GM18867 (cell line): ENCODE data around the gene CMTR1.
"Not testable (repeated sequence)": the region's sequence is repeated elsewhere in the genome, so short reads cannot be mapped to it uniquely, and the experiment has no call there.

ENCODE experiments used
- ATAC-seq: cut with Tn5 transposase; IDR thresholded peaks from one replicate; pipeline ENCODE4 v1.9.1; 2021; ENCODE audit warnings: mild to moderate bottlenecking, moderate library complexity; ENCODE audit not compliant: unreplicated experiment

The CMTR1 gene

GRCh38 chr6:37432916-37433656 lies at the start of gene CMTR1:
Gene CMTR1 (plus strand): TSS chr6:37433221. CDS start chr6:37435630, 2,409 bp downstream.
- peak; percentile 91 for ATAC-seq

GRCh38 chr6:37388578-37388977 lies 44.4 kb upstream of the CMTR1 start:
- no peak for ATAC-seq

GRCh38 chr6:37389857-37390256 lies 43.2 kb upstream of the CMTR1 start:
- ATAC-seq, result no peak

GRCh38 chr6:37391120-37391519 lies 41.9 kb upstream of the CMTR1 start:
- ATAC-seq, result no peak

GRCh38 chr6:37392821-37393220 lies 40.2 kb upstream of the CMTR1 start:
- ATAC-seq, result no peak

- no peak for ATAC-seq
Measured at GRCh38 chr6:37393381-37393929, 39.6 kb upstream of the CMTR1 start.

- no peak for ATAC-seq
Measured at GRCh38 chr6:37396571-37397180, 36.3 kb upstream of the CMTR1 start.

- ATAC-seq, result no peak
Measured at GRCh38 chr6:37399131-37399530, 33.9 kb upstream of the CMTR1 start.

- ATAC-seq, result no peak
Measured at GRCh38 chr6:37399795-37400490, 33.1 kb upstream of the CMTR1 start.

- not testable (repeated sequence) for ATAC-seq
Measured at GRCh38 chr6:37401658-37402057, 31.4 kb upstream of the CMTR1 start.

- no peak for ATAC-seq
Measured at GRCh38 chr6:37406726-37407341, 26.2 kb upstream of the CMTR1 start.

GRCh38 chr6:37407948-37408347 lies 25.1 kb upstream of the CMTR1 start:
- no peak for ATAC-seq

- no peak for ATAC-seq
Measured at GRCh38 chr6:37409501-37409900, 23.5 kb upstream of the CMTR1 start.

GRCh38 chr6:37417393-37417792 lies 15.6 kb upstream of the CMTR1 start:
- ATAC-seq, result no peak

GRCh38 chr6:37418722-37419121 lies 14.3 kb upstream of the CMTR1 start:
- no peak for ATAC-seq

- ATAC-seq, result no peak
Measured at GRCh38 chr6:37426058-37426944, 6.7 kb upstream of the CMTR1 start.

GRCh38 chr6:37426945-37427510 lies 6.0 kb upstream of the CMTR1 start:
- no peak for ATAC-seq

- no peak for ATAC-seq
Measured at GRCh38 chr6:37429352-37429750, 3.7 kb upstream of the CMTR1 start.

GRCh38 chr6:37432590-37432915 lies 468 bp upstream of the CMTR1 start:
- ATAC-seq, result no peak

GRCh38 chr6:37433657-37434271 lies 743 bp downstream of the CMTR1 start:
- peak; percentile 26 for ATAC-seq
